Erythroblast (primary cell): ENCODE measurements around the gene SAYSD1.

Source experiments
- GATA1 ChIP-seq: IDR thresholded peaks from 2 replicates; pipeline ENCODE4 v1.6.1; 2011; ENCODE audit warnings: low read depth, mild to moderate bottlenecking, control low read depth, low read length, moderate library complexity
- POLR2A ChIP-seq: IDR thresholded peaks from 2 replicates; pipeline ENCODE4 v1.6.1; 2011; ENCODE audit warnings: mild to moderate bottlenecking, low read length

DNA sequence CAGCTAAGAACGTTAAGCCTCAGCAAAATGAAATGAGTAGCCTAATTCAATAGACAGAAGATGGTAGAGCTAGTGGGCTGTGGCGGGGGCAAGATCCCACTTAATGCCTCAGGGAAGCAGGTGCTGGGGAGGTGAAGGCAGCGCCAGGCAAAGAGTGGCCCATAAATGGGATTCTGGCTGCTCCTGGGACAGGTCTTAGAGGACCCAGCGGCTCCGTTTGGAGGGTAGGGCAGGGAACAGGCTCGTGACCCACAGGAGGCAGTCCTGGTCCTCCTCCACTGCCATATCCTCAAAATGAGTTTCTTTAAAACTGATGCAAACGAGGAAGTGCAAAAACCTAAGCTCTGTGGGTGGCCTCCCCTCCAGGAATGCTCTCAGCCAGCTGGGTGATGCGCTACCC is 32.7 kb downstream of the SAYSD1 start:
- TF ChIP-seq POLR2A (no peak), GATA1 (no peak)
